B cell (primary cell): ENCODE measurements around the gene MRPL52. TPM values are rescaled to one million over a fixed set of nuclear protein-coding genes. Genes with fewer than 3 reads are reported as not detected.

Source experiments
- ATAC-seq: fragments of 200-7000 bp; cut with Tn5 transposase; one replicate; pipeline ENCODE4 v1.10.0; 2021; ENCODE audit warnings: low read depth, mild to moderate bottlenecking, moderate number of reproducible peaks, moderate library complexity
- CTCF ChIA-PET: fragments of 350-600 bp; sonication (Branson Sonifier 250); formaldehyde crosslinking; loops from one replicate; lab custom pipeline; 2021; ENCODE audit warnings: antibody characterized with exemption, inconsistent platforms; lab: Charles Lee
- POLR2A ChIA-PET: fragments of 350-600 bp; sonication (Branson Sonifier 250); formaldehyde crosslinking; loops from one replicate; lab custom pipeline; 2021; ENCODE audit warnings: antibody characterized with exemption; lab: Charles Lee
- DNase-seq: peaks from one replicate; pipeline ENCODE4 v3.0.0; 2013
- H2AFZ ChIP-seq: 2 replicates; pipeline ENCODE4 v1.6.1; 2012; ENCODE audit warnings: mild to moderate bottlenecking, low read depth, low read length; ENCODE audit not compliant: insufficient read depth, poor library complexity, severe bottlenecking
- H3K27ac ChIP-seq, 2 donors: 1 replicate in 1 of 2; 2 replicates in 1 of 2; pipeline ENCODE4 v1.5.1; 2012 to 2013; ENCODE audit warnings: low read length in 2 of 2, mild to moderate bottlenecking in 2 of 2, moderate library complexity in 1 of 2
- H3K27me3 ChIP-seq, 4 experiments: fragments of 200-600 bp in 1 of 4; sonication (generic) in 1 of 4; replicated peaks in 1 of 4; 1 replicate in 2 of 4; 2 replicates in 2 of 4; pipeline versions ENCODE4 v1.6.1 to v1.7.0; 2013 to 2016; ENCODE audit warnings: low read length in 3 of 4, mild to moderate bottlenecking in 2 of 4, mixed read lengths in 1 of 4, moderate library complexity in 1 of 4; ENCODE audit not compliant: insufficient read depth in 4 of 4, control insufficient read depth in 3 of 4; ENCODE audit errors: control extremely low read depth in 1 of 4
- H3K36me3 ChIP-seq, 2 experiments: replicated peaks in 1 of 2; 1 replicate in 1 of 2; 2 replicates in 1 of 2; pipeline versions ENCODE4 v1.6.1 to v1.7.1; 2013; ENCODE audit warnings: low read length in 1 of 2; ENCODE audit not compliant: insufficient read depth in 2 of 2, control insufficient read depth in 1 of 2; ENCODE audit errors: control extremely low read depth in 1 of 2, extremely low read depth in 1 of 2
- H3K4me1 ChIP-seq, 2 donors: fragments of 200-600 bp in 1 of 2; sonication (generic) in 1 of 2; 1 replicate in 1 of 2; 2 replicates in 1 of 2; pipeline versions ENCODE4 v1.5.1 to v1.6.1; 2013 to 2017; ENCODE audit warnings: low read length in 2 of 2; ENCODE audit not compliant: control insufficient read depth in 2 of 2, insufficient read depth in 2 of 2
- H3K4me2 ChIP-seq: replicated peaks from 2 replicates; pipeline ENCODE3; 2012; ENCODE audit warnings: mild to moderate bottlenecking, low read depth, low read length; ENCODE audit not compliant: poor library complexity, severe bottlenecking
- H3K4me3 ChIP-seq, 5 experiments: fragments of 200-600 bp in 1 of 5; sonication (generic) in 1 of 5; 1 replicate in 3 of 5; 2 replicates in 2 of 5; pipeline versions ENCODE4 v1.5.1 to v1.7.0; 2011 to 2016; ENCODE audit warnings: low read length in 4 of 5, mild to moderate bottlenecking in 4 of 5, low read depth in 2 of 5, control low read depth in 1 of 5, moderate library complexity in 1 of 5; ENCODE audit not compliant: insufficient read depth in 1 of 5; ENCODE audit errors: control extremely low read depth in 1 of 5, extremely low read depth in 1 of 5
- H3K79me2 ChIP-seq: fragments of 200-600 bp; sonication (generic); one replicate; pipeline ENCODE4 v1.6.0; 2016; ENCODE audit warnings: low read length; ENCODE audit not compliant: control insufficient read depth, insufficient read depth
- H3K9ac ChIP-seq: fragments of 200-600 bp; sonication (generic); 2 replicates; pipeline ENCODE4 v1.6.1; 2017; ENCODE audit warnings: mild to moderate bottlenecking, low read length, moderate library complexity
- H3K9me3 ChIP-seq, 3 donors: one replicate each; pipeline versions ENCODE4 v1.6.1 to v1.7.1; 2013; ENCODE audit warnings: low read length in 2 of 3; ENCODE audit not compliant: control insufficient read depth in 2 of 3, insufficient read depth in 1 of 3; ENCODE audit errors: control extremely low read depth in 1 of 3
- H4K20me1 ChIP-seq: 2 replicates; pipeline ENCODE4 v1.6.0; 2012; ENCODE audit warnings: mild to moderate bottlenecking, low read length; ENCODE audit not compliant: insufficient read depth, control insufficient read depth, poor library complexity, severe bottlenecking
- H3K27ac Mint-ChIP-seq: one replicate; pipeline ENCODE4 v1.8.0; 2021; ENCODE audit warnings: mixed read lengths
- H3K27me3 Mint-ChIP-seq: one replicate; pipeline ENCODE4 v1.8.0; 2021; ENCODE audit warnings: mixed read lengths
- H3K4me1 Mint-ChIP-seq: one replicate; pipeline ENCODE4 v1.8.0; 2021; ENCODE audit warnings: mixed read lengths
- H3K4me3 Mint-ChIP-seq: one replicate; pipeline ENCODE4 v1.8.0; 2021; ENCODE audit warnings: mixed read lengths
- H3K9me3 Mint-ChIP-seq: one replicate; pipeline ENCODE4 v1.8.0; 2022; ENCODE audit warnings: mixed read lengths; ENCODE audit not compliant: insufficient read depth
- CTCF ChIP-seq: fragments of 200-600 bp; IDR thresholded peaks from one replicate; pipeline ENCODE4 v1.8.0; 2022; ENCODE audit warnings: antibody characterized with exemption, mild to moderate bottlenecking
- EZH2 ChIP-seq: IDR thresholded peaks from 2 replicates; pipeline ENCODE4 v1.6.1; 2012; ENCODE audit warnings: borderline replicate concordance, low read depth, mild to moderate bottlenecking, moderate library complexity, low read length; ENCODE audit not compliant: insufficient read depth, poor library complexity, severe bottlenecking
- WGBS: methylation state at CpG from one replicate; pipeline ENCODE4 v1.1.5; 2013; ENCODE audit warnings: missing lambda C conversion rate; ENCODE audit not compliant: insufficient coverage; 5-methylcytosine and 5-hydroxymethylcytosine counted together
- intact Hi-C: fragments of 100-400 bp; cut with micrococcal nuclease; formaldehyde crosslinking; loops from one replicate; pipeline ENCODE4 v1.10.0; 2022
- polyA plus RNA-seq: library from polyadenylated mRNA; depleted of rRNA; stranded (reverse); fragments of >200 nt; gene quantifications from 2 replicates; pipeline ENCODE4 v1.2.3, GENCODE V29; 2012
- total RNA-seq, 2 donors: library from RNA; stranded (reverse); fragments of 120-200 nt in 1 of 2; gene quantifications; 1 replicate in 1 of 2; 2 replicates in 1 of 2; pipeline versions ENCODE4 v1.2.3 to v1.2.4, GENCODE V29; 2013 to 2022

Gene MRPL52
- total and polyA plus RNA-seq, 2 donors (not counting 1 experiment from before 2014, with no cell fraction given) = 37.4 to 91.6 TPM

GRCh38 chr14:22872833-22873520 is 43.3 kb downstream of the MRPL52 start:
- no peak for ATAC-seq
- ChIA-PET POLR2A (interaction anchor here (0.5 to 4.6 kb wide), 11 partner anchors 8 to 1417 kb away, joined by 3 to 61 read pairs (median 5); partner anchors contain the start of genes CHD8 and CPNE6), CTCF (interaction anchor here (0.7 to 7.9 kb wide), 32 partner anchors 10 to 488 kb away, joined by 3 to 111 read pairs (median 6); partner anchors contain the start of genes AJUBA, CDH24, DAD1 and HAUS4)
- DNase-seq = no peak
- intact Hi-C loops = loop anchor here (1.0 to 5.0 kb wide), 4 partner anchors 27 to 134 kb away; partner anchors contain the start of gene AJUBA
- no peak for TF ChIP-seq EZH2
- no peak for TF ChIP-seq CTCF
- peak overlapping the region; percentile 87 for H3K4me3 Mint-ChIP-seq
- Histone ChIP-seq H3K9me3 (no peaks in the 10 kb centered on the region), H3K27ac (peak overlapping the region; percentile 84 to 88), H3K27me3 (no peaks in the 10 kb centered on the region), H3K36me3 (peaks cover 2 to 50% of the 10 kb centered on the region in 2 experiments), H3K4me2 (peak overlapping the region; percentile 85), H3K4me1 (peaks cover 19 to 35% of the 10 kb centered on the region in 2 donors), H3K9ac (peak overlapping the region; percentile 96), H3K79me2 (peaks cover 41% of the 10 kb centered on the region), H2AFZ (peak overlapping the region; percentile 76), H3K4me3 (peak overlapping the region; percentile 79 to 97 (median 92)), H4K20me1 (peaks cover 45% of the 10 kb centered on the region)
- H3K27me3 Mint-ChIP-seq = no peaks in the 10 kb centered on the region
- peak overlapping the region; percentile 88 for H3K27ac Mint-ChIP-seq
- peaks cover 36% of the 10 kb centered on the region for H3K4me1 Mint-ChIP-seq
- WGBS = 72% methylated on average over 10 of the region's 10 CpGs
- no peaks in the 10 kb centered on the region for H3K9me3 Mint-ChIP-seq
